Cardiac muscle cell (in vitro differentiated cells and primary cell): ENCODE results near the gene ZXDC. TPM values are rescaled to one million over a fixed set of nuclear protein-coding genes. Genes with fewer than 3 reads are reported as not detected.

ENCODE experiments used
- DNase-seq, 2 donors: peaks; one replicate each; pipeline versions ENCODE4 v3.0.0 to v3.0.0-alpha.2; 2010 to 2017; ENCODE audit warnings: low read depth in 1 of 2, low spot score in 1 of 2
- H3K27ac ChIP-seq: fragments of 200-600 bp; sonication (generic); 2 replicates; pipeline ENCODE4 v1.5.1; 2016
- H3K27me3 ChIP-seq: fragments of 200-600 bp; sonication (generic); 2 replicates; pipeline ENCODE4 v1.6.0; 2016; ENCODE audit warnings: control low read depth
- H3K36me3 ChIP-seq: fragments of 200-600 bp; sonication (generic); 2 replicates; pipeline ENCODE4 v1.5.1; 2016; ENCODE audit warnings: control low read depth
- H3K4me1 ChIP-seq: fragments of 200-600 bp; sonication (generic); 2 replicates; pipeline ENCODE4 v1.8.1; 2017; ENCODE audit warnings: low read depth, mild to moderate bottlenecking, mixed run types
- H3K4me3 ChIP-seq: fragments of 200-600 bp; sonication (generic); 2 replicates; pipeline ENCODE4 v1.5.1; 2016; ENCODE audit warnings: mild to moderate bottlenecking
- H3K9me3 ChIP-seq: fragments of 200-600 bp; sonication (generic); 2 replicates; pipeline ENCODE4 v1.5.1; 2017; ENCODE audit warnings: low read depth, mild to moderate bottlenecking, control low read depth
- CTCF ChIP-seq: IDR thresholded peaks from 2 replicates; pipeline ENCODE4 v1.5.1; 2012; ENCODE audit warnings: low read depth, mild to moderate bottlenecking, low read length
- polyA plus RNA-seq: library from polyadenylated mRNA; unstranded; fragments of >200 nt; fragmentation: Nextera tagmentation; extraction: Ambion mirVana; gene quantifications from 2 replicates; pipeline ENCODE4 v1.2.1, GENCODE V29; 2016
- total RNA-seq: library from RNA; depleted of rRNA; stranded (reverse); fragments of >200 nt; gene quantifications from 2 replicates; pipeline ENCODE4 v1.2.3, GENCODE V29; 2016

Gene ZXDC
- total and polyA plus RNA-seq, 2 experiments from 2014 or later, result 40.4 to 56.3 TPM

GRCh38 chr3:126451511-126451910, 24.2 kb downstream of the ZXDC start:
- no peak for TF ChIP-seq CTCF
- H3K27ac ChIP-seq, result no peak overlapping the region
- no peak for DNase-seq

GRCh38 chr3:126450744-126451143, 24.9 kb downstream of the ZXDC start:
- Histone ChIP-seq H3K4me1 (no peaks in the 10 kb centered on the region), H3K36me3 (peaks cover 26% of the 10 kb centered on the region), H3K27ac (no peak overlapping the region), H3K9me3 (no peaks in the 10 kb centered on the region), H3K27me3 (no peaks in the 10 kb centered on the region), H3K4me3 (no peak overlapping the region)
- no peak for TF ChIP-seq CTCF
- DNase-seq, result no peak

More at GRCh38 chr3:126451511-126451910, 24.2 kb downstream of the ZXDC start:
- H3K4me1 ChIP-seq, result no peaks in the 10 kb centered on the region
- H3K36me3 ChIP-seq, result peaks cover 26% of the 10 kb centered on the region
- H3K9me3 ChIP-seq, result no peaks in the 10 kb centered on the region
- no peaks in the 10 kb centered on the region for H3K27me3 ChIP-seq
- no peak overlapping the region for H3K4me3 ChIP-seq

GRCh38 chr3:126450219-126450618, 25.5 kb downstream of the ZXDC start:
- TF ChIP-seq CTCF, result no peak
- no peak overlapping the region for H3K27ac ChIP-seq
- H3K36me3 ChIP-seq, result peaks cover 26% of the 10 kb centered on the region
- H3K4me1 ChIP-seq, result no peaks in the 10 kb centered on the region
- no peak overlapping the region for H3K4me3 ChIP-seq
- DNase-seq, result no peak
- H3K27me3 ChIP-seq, result no peaks in the 10 kb centered on the region
- no peaks in the 10 kb centered on the region for H3K9me3 ChIP-seq

- DNase-seq, result no peak
Measured at GRCh38 chr3:126449621-126450051, 26.1 kb downstream of the ZXDC start.

GRCh38 chr3:126448893-126449180, 26.9 kb downstream of the ZXDC start:
- Histone ChIP-seq H3K27me3 (no peaks in the 10 kb centered on the region), H3K36me3 (peaks cover 18% of the 10 kb centered on the region), H3K27ac (no peak overlapping the region), H3K4me1 (no peaks in the 10 kb centered on the region), H3K9me3 (no peaks in the 10 kb centered on the region), H3K4me3 (no peak overlapping the region)
- TF ChIP-seq CTCF, result no peak
- no peak for DNase-seq

More at GRCh38 chr3:126449621-126450051, 26.1 kb downstream of the ZXDC start:
- no peak overlapping the region for H3K27ac ChIP-seq
- H3K4me3 ChIP-seq, result no peak overlapping the region
- H3K36me3 ChIP-seq, result peaks cover 22% of the 10 kb centered on the region
- no peaks in the 10 kb centered on the region for H3K9me3 ChIP-seq
- no peaks in the 10 kb centered on the region for H3K4me1 ChIP-seq
- no peaks in the 10 kb centered on the region for H3K27me3 ChIP-seq
- no peak for TF ChIP-seq CTCF
